ENCODE results near the gene PALB2. TPM values are rescaled to one million over a fixed set of nuclear protein-coding genes. Genes with fewer than 3 reads are reported as not detected.
"Not testable (repeated sequence)": the region's sequence is repeated elsewhere in the genome, so short reads cannot be mapped to it uniquely, and the experiment has no call there.

The PALB2 gene
- total and polyA plus RNA-seq, 2 of the 13 experiments (the other 11 are each of a cell fraction or from before 2014, with no cell fraction given), result 12.1 to 40.9 TPM

GRCh38 chr16:23615805-23616204 is 25.3 kb downstream of the PALB2 start (continued):
- TF ChIP-seq ZNF737 (CRISPR knock-in tag; IDR thresholded peaks at IDR 0.05; ENCODE audit: borderline replicate concordance) (no peak), PAX8 (CRISPR knock-in tag; IDR thresholded peaks at IDR 0.05; ENCODE audit: borderline replicate concordance) (no peak), CREBL2 (CRISPR knock-in tag; IDR thresholded peaks at IDR 0.05; ENCODE audit: borderline replicate concordance) (no peak), ZNF292 (CRISPR knock-in tag; IDR thresholded peaks at IDR 0.05; ENCODE audit: borderline replicate concordance, low read depth) (no peak), POLR2AphosphoS2 (IDR thresholded peaks at IDR 0.05; ENCODE audit: low read depth, low read length) (no peak), HIC2 (CRISPR knock-in tag; IDR thresholded peaks at IDR 0.05; ENCODE audit: low read depth) (no peak)

- no peak for ATAC-seq
- no peak for DNase-seq (ENCODE audit: low spot score)
- H3K4me2 ChIP-seq (ENCODE audit: low read depth, low read length), result no peak overlapping the region
- no peak for TF ChIP-seq PHF8 (CRISPR knock-in tag; IDR thresholded peaks at IDR 0.05)
- TF ChIP-seq ZNF879 (CRISPR knock-in tag; IDR thresholded peaks at IDR 0.05), result no peak
- TF ChIP-seq MLX (CRISPR knock-in tag; IDR thresholded peaks at IDR 0.05), result no peak
- TF ChIP-seq IKZF4 (CRISPR knock-in tag; IDR thresholded peaks at IDR 0.05; ENCODE audit: borderline replicate concordance, low read depth, not compliant biosample characterization), result no peak
- no peak for TF ChIP-seq JUN (CRISPR knock-in tag; IDR thresholded peaks at IDR 0.05)
- no peak for TF ChIP-seq ZNF547 (CRISPR knock-in tag; IDR thresholded peaks at IDR 0.05)
- H3K9me3 ChIP-seq (ENCODE audit: low read length), result no peaks in the 10 kb centered on the region
- H3K4me3 ChIP-seq (replicated peaks in 1 of 3; ENCODE audit: insufficient read depth in 1 of 3, low read depth in 2 of 3, low read length in 3 of 3), result no peak overlapping the region
- intact Hi-C loops (cut with micrococcal nuclease; ENCODE audit: unreplicated experiment), result no loop called here
- no peaks in the 10 kb centered on the region for H4K20me1 ChIP-seq (ENCODE audit: insufficient read depth, low read length)
- FAIRE-seq, result no peak
- CTCF ChIA-PET (ENCODE audit: low intra/inter-chr PET ratio, low total read pairs), result no interaction called here
- no TSS peak for BruUV-seq (replicated peaks)
- H2AFZ ChIP-seq (ENCODE audit: low read length), result no peak overlapping the region
- H3K27me3 ChIP-seq (ENCODE audit: control insufficient read depth in 1 of 2, insufficient read depth in 2 of 2, low read length in 2 of 2), result no peaks in the 10 kb centered on the region
- WGBS (ENCODE audit: low lambda C conversion rate), result 98% methylated on average over 3 of the region's 3 CpGs
- H3K9ac ChIP-seq (ENCODE audit: insufficient read depth, low read depth, low read length), result no peak overlapping the region
- no peak overlapping the region for H3K27ac ChIP-seq (ENCODE audit: extremely low read length, insufficient read depth, low read length)
- POLR2A ChIA-PET, result no interaction called here
- in situ Hi-C loops (cut with HindIII; ENCODE audit: extremely low pct_ligation_motif_present, low pct_unique_long_range_greater_than_20kb), result no loop called here
- no peaks in the 10 kb centered on the region for H3K79me2 ChIP-seq (ENCODE audit: insufficient read depth, low read length)
- H3K36me3 ChIP-seq (replicated peaks in 1 of 2; ENCODE audit: control insufficient read depth in 1 of 2, insufficient read depth in 2 of 2, low read length in 2 of 2), result peaks cover 15 to 58% of the 10 kb centered on the region in 2 experiments
- H3K4me1 ChIP-seq (ENCODE audit: insufficient read depth, low read length), result no peaks in the 10 kb centered on the region
Observed at GRCh38 chr16:23611936-23612335, 29.2 kb downstream of the PALB2 start.

GRCh38 chr16:23610905-23611304 is 30.2 kb downstream of the PALB2 start:
- H3K4me2 ChIP-seq (ENCODE audit: low read depth, low read length); H3K27ac ChIP-seq (ENCODE audit: extremely low read length, insufficient read depth, low read length); H3K9me3 ChIP-seq (ENCODE audit: low read length); H2AFZ ChIP-seq (ENCODE audit: low read length); H3K4me1 ChIP-seq (ENCODE audit: insufficient read depth, low read length); in situ Hi-C loops (cut with HindIII; ENCODE audit: extremely low pct_ligation_motif_present, low pct_unique_long_range_greater_than_20kb); ATAC-seq; POLR2A ChIA-PET; CTCF ChIA-PET (ENCODE audit: low intra/inter-chr PET ratio, low total read pairs); BruUV-seq (replicated peaks); H3K9ac ChIP-seq (ENCODE audit: insufficient read depth, low read depth, low read length); DNase-seq (ENCODE audit: low spot score); FAIRE-seq; H3K4me3 ChIP-seq (replicated peaks in 1 of 3; ENCODE audit: insufficient read depth in 1 of 3, low read depth in 2 of 3, low read length in 3 of 3); H3K79me2 ChIP-seq (ENCODE audit: insufficient read depth, low read length); H4K20me1 ChIP-seq (ENCODE audit: insufficient read depth, low read length); H3K27me3 ChIP-seq (ENCODE audit: control insufficient read depth in 1 of 2, insufficient read depth in 2 of 2, low read length in 2 of 2); intact Hi-C loops (cut with micrococcal nuclease; ENCODE audit: unreplicated experiment): not testable (repeated sequence)
- 97% methylated on average over 6 of the region's 6 CpGs for WGBS (ENCODE audit: low lambda C conversion rate)
- H3K36me3 ChIP-seq (replicated peaks in 1 of 2; ENCODE audit: control insufficient read depth in 1 of 2, insufficient read depth in 2 of 2, low read length in 2 of 2), result peaks cover 15 to 54% of the 10 kb centered on the region in 2 experiments

Measured in HepG2 (cell line).